ENCODE data around the gene SHC2.
"Not testable (repeated sequence)": the region's sequence is repeated elsewhere in the genome, so short reads cannot be mapped to it uniquely, and the experiment has no call there.

The SHC2 gene

GRCh38 chr19:399370-399769 lies 61.5 kb downstream of the SHC2 start:
- H3K4me1 Mint-ChIP-seq: peaks cover 7% of the 10 kb centered on the region
- ATAC-seq (ENCODE audit: low read depth): no peak
- no peak overlapping the region for H3K4me3 Mint-ChIP-seq
- no peak for DNase-seq (ENCODE audit: low spot score in 2 of 2)
- H3K27me3 Mint-ChIP-seq: peaks cover 7% of the 10 kb centered on the region
- peaks cover 9% of the 10 kb centered on the region for H3K9me3 Mint-ChIP-seq
- H3K36me3 Mint-ChIP-seq: peaks cover 6% of the 10 kb centered on the region
- no peak overlapping the region for H3K27ac Mint-ChIP-seq

GRCh38 chr19:398719-399118 lies 62.1 kb downstream of the SHC2 start:
- DNase-seq (ENCODE audit: low spot score in 2 of 2): no peak
- Mint-ChIP-seq H3K4me1 (peaks cover 11% of the 10 kb centered on the region), H3K27me3 (peaks cover 6% of the 10 kb centered on the region), H3K4me3 (no peak overlapping the region), H3K27ac (no peak overlapping the region), H3K36me3 (peaks cover 8% of the 10 kb centered on the region), H3K9me3 (peaks cover 12% of the 10 kb centered on the region)
- ATAC-seq (ENCODE audit: low read depth): no peak

- peaks cover 17% of the 10 kb centered on the region for H3K9me3 Mint-ChIP-seq
- DNase-seq (ENCODE audit: low spot score in 2 of 2) (no peak), ATAC-seq (ENCODE audit: low read depth) (no peak)
- peaks cover 14% of the 10 kb centered on the region for H3K4me1 Mint-ChIP-seq
- H3K27ac Mint-ChIP-seq: no peak overlapping the region
- H3K27me3 Mint-ChIP-seq: peaks cover 5% of the 10 kb centered on the region
- H3K36me3 Mint-ChIP-seq: peaks cover 11% of the 10 kb centered on the region
- no peak overlapping the region for H3K4me3 Mint-ChIP-seq
Measured at GRCh38 chr19:397941-398706, 62.7 kb downstream of the SHC2 start.

- ATAC-seq (ENCODE audit: low read depth) (no peak), DNase-seq (ENCODE audit: low spot score in 2 of 2) (no peak)
- Mint-ChIP-seq H3K27ac (no peak overlapping the region), H3K9me3 (peaks cover 19% of the 10 kb centered on the region), H3K4me1 (peaks cover 16% of the 10 kb centered on the region), H3K36me3 (peaks cover 12% of the 10 kb centered on the region), H3K4me3 (no peak overlapping the region), H3K27me3 (peaks cover 2% of the 10 kb centered on the region)
Measured at GRCh38 chr19:397321-397720, 63.5 kb downstream of the SHC2 start.

- peaks cover 12% of the 10 kb centered on the region for H3K36me3 Mint-ChIP-seq
- ATAC-seq (ENCODE audit: low read depth) (no peak), DNase-seq (ENCODE audit: low spot score in 2 of 2) (no peak)
- H3K27ac Mint-ChIP-seq: peak overlapping the region; percentile 10
- peaks cover 16% of the 10 kb centered on the region for H3K4me1 Mint-ChIP-seq
- no peak overlapping the region for H3K4me3 Mint-ChIP-seq
- H3K27me3 Mint-ChIP-seq: no peaks in the 10 kb centered on the region
- H3K9me3 Mint-ChIP-seq: peaks cover 19% of the 10 kb centered on the region
Measured at GRCh38 chr19:395467-395866, 65.4 kb downstream of the SHC2 start.

GRCh38 chr19:394857-395256 lies 66.0 kb downstream of the SHC2 start:
- not testable (repeated sequence) for H3K4me3 Mint-ChIP-seq; DNase-seq (ENCODE audit: low spot score in 2 of 2); H3K27me3 Mint-ChIP-seq; ATAC-seq (ENCODE audit: low read depth)
- peak overlapping the region; percentile 10 for H3K27ac Mint-ChIP-seq
- peaks cover 16% of the 10 kb centered on the region for H3K4me1 Mint-ChIP-seq
- peaks cover 19% of the 10 kb centered on the region for H3K9me3 Mint-ChIP-seq
- peaks cover 12% of the 10 kb centered on the region for H3K36me3 Mint-ChIP-seq

GRCh38 chr19:393560-393959 lies 67.3 kb downstream of the SHC2 start:
- H3K27ac Mint-ChIP-seq: peak overlapping the region; percentile 96
- H3K27me3 Mint-ChIP-seq; H3K4me3 Mint-ChIP-seq; DNase-seq (ENCODE audit: low spot score in 2 of 2); ATAC-seq (ENCODE audit: low read depth): not testable (repeated sequence)
- peaks cover 19% of the 10 kb centered on the region for H3K9me3 Mint-ChIP-seq
- peaks cover 12% of the 10 kb centered on the region for H3K36me3 Mint-ChIP-seq
- H3K4me1 Mint-ChIP-seq: peaks cover 16% of the 10 kb centered on the region

GRCh38 chr19:392375-392970 lies 68.4 kb downstream of the SHC2 start:
- H3K36me3 Mint-ChIP-seq: peaks cover 12% of the 10 kb centered on the region
- H3K27ac Mint-ChIP-seq: peak overlapping the region; percentile 96
- H3K9me3 Mint-ChIP-seq: peaks cover 19% of the 10 kb centered on the region
- ATAC-seq (ENCODE audit: low read depth) (no peak), DNase-seq (ENCODE audit: low spot score in 2 of 2) (no peak)
- H3K4me1 Mint-ChIP-seq: peaks cover 16% of the 10 kb centered on the region
- H3K27me3 Mint-ChIP-seq: peaks cover 3% of the 10 kb centered on the region
- no peak overlapping the region for H3K4me3 Mint-ChIP-seq

GRCh38 chr19:391726-392374 lies 69.0 kb downstream of the SHC2 start:
- H3K27ac Mint-ChIP-seq: no peak overlapping the region
- no peak for DNase-seq (ENCODE audit: low spot score in 2 of 2)
- H3K36me3 Mint-ChIP-seq: peaks cover 12% of the 10 kb centered on the region
- H3K9me3 Mint-ChIP-seq: peaks cover 19% of the 10 kb centered on the region
- H3K4me1 Mint-ChIP-seq: peaks cover 16% of the 10 kb centered on the region
- ATAC-seq (ENCODE audit: low read depth): no peak
- no peak overlapping the region for H3K4me3 Mint-ChIP-seq
- peaks cover 3% of the 10 kb centered on the region for H3K27me3 Mint-ChIP-seq

- no peak overlapping the region for H3K4me3 Mint-ChIP-seq
- peaks cover 19% of the 10 kb centered on the region for H3K9me3 Mint-ChIP-seq
- no peak overlapping the region for H3K27ac Mint-ChIP-seq
- H3K4me1 Mint-ChIP-seq: peaks cover 16% of the 10 kb centered on the region
- H3K36me3 Mint-ChIP-seq: peaks cover 12% of the 10 kb centered on the region
- DNase-seq (ENCODE audit: low spot score in 2 of 2) (no peak), ATAC-seq (ENCODE audit: low read depth) (no peak)
- H3K27me3 Mint-ChIP-seq: peaks cover 4% of the 10 kb centered on the region
Measured at GRCh38 chr19:391207-391557, 69.7 kb downstream of the SHC2 start.

GRCh38 chr19:390386-391206 lies 70.2 kb downstream of the SHC2 start:
- DNase-seq (ENCODE audit: low spot score in 2 of 2): no peak
- H3K4me3 Mint-ChIP-seq: no peak overlapping the region
- peaks cover 10% of the 10 kb centered on the region for H3K36me3 Mint-ChIP-seq
- peaks cover 7% of the 10 kb centered on the region for H3K27me3 Mint-ChIP-seq
- H3K9me3 Mint-ChIP-seq: peaks cover 16% of the 10 kb centered on the region
- no peak for ATAC-seq (ENCODE audit: low read depth)
- H3K4me1 Mint-ChIP-seq: peaks cover 13% of the 10 kb centered on the region
- no peak overlapping the region for H3K27ac Mint-ChIP-seq

GRCh38 chr19:389935-390289 lies 70.9 kb downstream of the SHC2 start:
- peaks cover 10% of the 10 kb centered on the region for H3K4me1 Mint-ChIP-seq
- H3K4me3 Mint-ChIP-seq: no peak overlapping the region
- DNase-seq (ENCODE audit: low spot score in 2 of 2): no peak
- peaks cover 7% of the 10 kb centered on the region for H3K27me3 Mint-ChIP-seq
- no peak for ATAC-seq (ENCODE audit: low read depth)
- peaks cover 13% of the 10 kb centered on the region for H3K9me3 Mint-ChIP-seq
- no peak overlapping the region for H3K27ac Mint-ChIP-seq
- H3K36me3 Mint-ChIP-seq: peaks cover 7% of the 10 kb centered on the region

GRCh38 chr19:389255-389934 lies 71.4 kb downstream of the SHC2 start:
- no peak overlapping the region for H3K4me3 Mint-ChIP-seq
- DNase-seq (ENCODE audit: low spot score in 2 of 2): no peak
- no peak overlapping the region for H3K27ac Mint-ChIP-seq
- ATAC-seq (ENCODE audit: low read depth): no peak
- H3K9me3 Mint-ChIP-seq: peaks cover 10% of the 10 kb centered on the region
- peaks cover 6% of the 10 kb centered on the region for H3K36me3 Mint-ChIP-seq
- H3K27me3 Mint-ChIP-seq: peaks cover 7% of the 10 kb centered on the region
- H3K4me1 Mint-ChIP-seq: peaks cover 9% of the 10 kb centered on the region

Measured in memory B cell (primary cell).